HCT116 (cell line): ENCODE results near the gene GTF2A1. TPM values are rescaled to one million over a fixed set of nuclear protein-coding genes. Genes with fewer than 3 reads are reported as not detected.

ENCODE experiments used
- ATAC-seq: fragments of 200-7000 bp; cut with Tn5 transposase; 2 replicates; pipeline ENCODE4 v1.9.1; 2020; ENCODE audit warnings: mild to moderate bottlenecking, moderate library complexity
- BruUV-seq: library from RNA; stranded (reverse); fragments of 400-500 nt; replicated peaks from 2 replicates; lab custom pipeline; 2021; lab: Mats Ljungman, UMichigan
- CTCF ChIA-PET: fragments of 300-600 bp; sonication (Branson Sonifier 250); formaldehyde crosslinking; loops from one replicate; lab custom pipeline; 2021; ENCODE audit warnings: antibody characterized with exemption; lab: Charles Lee
- POLR2A ChIA-PET: fragments of 300-600, 350-600 bp; sonication (Branson Sonifier 250); formaldehyde crosslinking; loops from one replicate; lab custom pipeline; 2021; ENCODE audit warnings: antibody characterized with exemption; lab: Charles Lee
- RAD21 ChIA-PET, 2 experiments: fragments of 300-600 bp; sonication (Branson Sonifier 250); formaldehyde crosslinking; loops; one replicate each; lab custom pipeline; 2023; ENCODE audit warnings: low total read pairs in 2 of 2; ENCODE audit not compliant: uncharacterized antibody in 2 of 2, unreplicated experiment in 2 of 2, low non-redundant PET in 1 of 2; lab: Charles Lee
- DNase-seq: peaks from one replicate; pipeline ENCODE4 v3.0.0-alpha.2; 2010; ENCODE audit warnings: low read depth, low spot score
- H2AFZ ChIP-seq: fragments of 200-600 bp; shearing (Covaris generic), sonication (generic); 2 replicates; pipeline ENCODE4 v1.6.1; 2017; ENCODE audit warnings: low read depth, mixed run types, mixed read lengths, antibody characterized with exemption, low read length; ENCODE audit not compliant: poor library complexity, severe bottlenecking
- H3K27ac ChIP-seq: 2 replicates; pipeline ENCODE4 v1.5.1; 2012; ENCODE audit warnings: low read depth, low read length
- H3K27me3 ChIP-seq: fragments of 200-600 bp; sonication (generic); 2 replicates; pipeline ENCODE4 v1.6.1; 2016; ENCODE audit warnings: mixed run types, low read length, mixed read lengths; ENCODE audit not compliant: insufficient read depth
- H3K36me3 ChIP-seq, 2 experiments: fragments of 200-500 bp in 1 of 2; fragments of 200-600 bp in 1 of 2; sonication (Bioruptor generic) in 1 of 2; sonication (generic) in 1 of 2; 2 replicates each; pipeline versions ENCODE4 v1.5.1 to v1.6.1; 2014 to 2016; ENCODE audit warnings: low read length in 2 of 2, inconsistent platforms in 1 of 2, mixed read lengths in 1 of 2, mixed run types in 1 of 2; ENCODE audit not compliant: insufficient read depth in 2 of 2, control insufficient read depth in 1 of 2
- H3K4me1 ChIP-seq, 2 experiments: fragments of 200-600 bp in 1 of 2; sonication (generic) in 1 of 2; 2 replicates each; pipeline versions ENCODE4 v1.5.1 to v1.6.1; 2012 to 2017; ENCODE audit warnings: low read length in 2 of 2, inconsistent platforms in 1 of 2, mild to moderate bottlenecking in 1 of 2, mixed read lengths in 1 of 2, mixed run types in 1 of 2, moderate library complexity in 1 of 2; ENCODE audit not compliant: insufficient read depth in 2 of 2, control insufficient read depth in 1 of 2
- H3K4me2 ChIP-seq: fragments of 200-600 bp; sonication (generic); 2 replicates; pipeline ENCODE4 v1.6.1; 2017; ENCODE audit warnings: mixed run types, low read length, mixed read lengths
- H3K4me3 ChIP-seq, 2 experiments: fragments of 200-600 bp in 1 of 2; sonication (generic) in 1 of 2; replicated peaks in 1 of 2; 2 replicates each; pipeline ENCODE4 v1.5.1; 2011 to 2016; ENCODE audit warnings: low read length in 2 of 2, control low read depth in 1 of 2, low read depth in 1 of 2, mild to moderate bottlenecking in 1 of 2, mixed read lengths in 1 of 2, mixed run types in 1 of 2
- H3K79me2 ChIP-seq: fragments of 200-600 bp; sonication (generic); 2 replicates; pipeline ENCODE4 v1.6.1; 2017; ENCODE audit warnings: mild to moderate bottlenecking, mixed run types, low read length, moderate library complexity, mixed read lengths; ENCODE audit not compliant: insufficient read depth
- H3K9ac ChIP-seq: fragments of 200-600 bp; sonication (generic); 2 replicates; pipeline ENCODE4 v1.6.1; 2016; ENCODE audit warnings: low read length, mixed read lengths
- H3K9me2 ChIP-seq: fragments of 200-600 bp; sonication (generic), shearing (Covaris generic); 2 replicates; pipeline ENCODE4 v1.6.1; 2017; ENCODE audit warnings: mixed run types, mild to moderate bottlenecking, moderate library complexity; ENCODE audit not compliant: insufficient read depth
- H3K9me3 ChIP-seq, 2 experiments: fragments of 200-500 bp in 1 of 2; fragments of 200-600 bp in 1 of 2; sonication (Bioruptor generic) in 1 of 2; sonication (generic) in 1 of 2; 2 replicates each; pipeline ENCODE4 v1.6.1; 2014 to 2017; ENCODE audit warnings: low read length in 2 of 2, mixed read lengths in 2 of 2, inconsistent platforms in 1 of 2, low read depth in 1 of 2, mild to moderate bottlenecking in 1 of 2, mixed run types in 1 of 2, moderate library complexity in 1 of 2; ENCODE audit not compliant: control insufficient read depth in 1 of 2, insufficient read depth in 1 of 2
- H4K20me1 ChIP-seq: fragments of 200-600 bp; sonication (generic), shearing (Covaris generic); 2 replicates; pipeline ENCODE4 v1.6.1; 2017; ENCODE audit warnings: mixed run types, mild to moderate bottlenecking, moderate library complexity; ENCODE audit not compliant: insufficient read depth
- CBX3 ChIP-seq: IDR thresholded peaks from 2 replicates; pipeline ENCODE4 v1.6.1; 2012; ENCODE audit warnings: low read depth
- CTCF ChIP-seq, 3 experiments: fragments of 200-600 bp in 1 of 3; sonication (generic) in 1 of 3; IDR thresholded peaks in 2 of 3; conservative IDR thresholded peaks in 1 of 3; 2 replicates each; pipeline ENCODE4 v1.5.1; 2012 to 2017; ENCODE audit warnings: low read depth in 2 of 3, low read length in 2 of 3, antibody characterized with exemption in 1 of 3, borderline replicate concordance in 1 of 3, control low read depth in 1 of 3, mild to moderate bottlenecking in 1 of 3, mixed read lengths in 1 of 3, mixed run types in 1 of 3, moderate library complexity in 1 of 3; ENCODE audit not compliant: insufficient read depth in 1 of 3
- EGR1 ChIP-seq: IDR thresholded peaks from 2 replicates; pipeline ENCODE4 v1.6.1; 2012; ENCODE audit warnings: low read depth
- ELF1 ChIP-seq: IDR thresholded peaks from 2 replicates; pipeline ENCODE4 v1.6.1; 2012; ENCODE audit warnings: low read depth, borderline replicate concordance
- FOSL1 ChIP-seq: IDR thresholded peaks from 2 replicates; pipeline ENCODE4 v1.6.1; 2012; ENCODE audit warnings: low read depth
- JUND ChIP-seq: IDR thresholded peaks from 2 replicates; pipeline ENCODE4 v1.6.1; 2012
- POLR2A ChIP-seq: IDR thresholded peaks from 2 replicates; pipeline ENCODE4 v1.7.0; 2011; ENCODE audit warnings: borderline replicate concordance; ENCODE audit not compliant: insufficient read depth, insufficient read length; ENCODE audit errors: extremely low read depth
- REST ChIP-seq: IDR thresholded peaks from 2 replicates; pipeline ENCODE4 v1.6.1; 2012; ENCODE audit warnings: low read depth
- SIN3A ChIP-seq: IDR thresholded peaks from 2 replicates; pipeline ENCODE4 v1.6.1; 2012; ENCODE audit warnings: low read depth
- TCF7L2 ChIP-seq: IDR thresholded peaks from 2 replicates; pipeline ENCODE4 v1.7.0; 2011; ENCODE audit warnings: borderline replicate concordance, inconsistent platforms; ENCODE audit not compliant: insufficient read depth, insufficient read length; ENCODE audit errors: extremely low read depth
- ZBTB33 ChIP-seq: IDR thresholded peaks from 2 replicates; pipeline ENCODE4 v1.6.1; 2011; ENCODE audit warnings: mild to moderate bottlenecking, low read length, moderate library complexity; ENCODE audit not compliant: insufficient replicate concordance; ENCODE audit errors: extremely low read depth
- intact Hi-C: fragments of 100-400 bp; cut with micrococcal nuclease; formaldehyde crosslinking; loops from 2 replicates; pipeline ENCODE4 v1.10.0; 2022
- total RNA-seq: library from RNA; stranded (reverse); gene quantifications from one replicate; pipeline ENCODE4 v1.2.1, GENCODE V29; 2021; ENCODE audit not compliant: unreplicated experiment

The GTF2A1 gene
- total RNA-seq, 1 experiment from 2014 or later = 39.7 TPM

GRCh38 chr14:81125536-81125935 lies 95.2 kb downstream of the GTF2A1 start:
- CTCF ChIA-PET = no interaction called here
- intact Hi-C loops = no loop called here
- POLR2A ChIA-PET = no interaction called here
- H3K36me3 ChIP-seq = no peaks in the 10 kb centered on the region
- no peaks in the 10 kb centered on the region for H3K27me3 ChIP-seq
- H3K9ac ChIP-seq = no peak overlapping the region
- no peaks in the 10 kb centered on the region for H3K9me3 ChIP-seq
- RAD21 ChIA-PET = no interaction called here
- no peaks in the 10 kb centered on the region for H3K79me2 ChIP-seq
- DNase-seq = no peak
- no peak overlapping the region for H3K27ac ChIP-seq
- no peak for ATAC-seq
- H3K9me2 ChIP-seq = no peaks in the 10 kb centered on the region
- H3K4me1 ChIP-seq = no peaks in the 10 kb centered on the region
- BruUV-seq = no TSS peak
- no peak overlapping the region for H3K4me3 ChIP-seq
- TF ChIP-seq CBX3 (no peak), REST (no peak), JUND (no peak), SIN3A (no peak), TCF7L2 (no peak), EGR1 (no peak), POLR2A (no peak), ZBTB33 (no peak), ELF1 (no peak), FOSL1 (no peak), CTCF (IDR thresholded peaks at IDR 0.05 in 2 of 3, conservative IDR thresholded peaks at IDR 0.05 in 1 of 3; ENCODE audit: borderline replicate concordance in 1 of 3, insufficient read depth in 1 of 3, low read depth in 2 of 3, low read length in 2 of 3) (no peak)
- H4K20me1 ChIP-seq = no peaks in the 10 kb centered on the region
- no peak overlapping the region for H2AFZ ChIP-seq
- H3K4me2 ChIP-seq = no peak overlapping the region

Other genes with a start within 250 kb of the GTF2A1 start
- gene STON2, start 179.4 kb upstream of the GTF2A1 start, total RNA-seq = 4.1 TPM